ENCODE results near the gene STYXL1. TPM values are rescaled to one million over a fixed set of nuclear protein-coding genes. Genes with fewer than 3 reads are reported as not detected.

STYXL1 gene
- total and polyA plus RNA-seq, 2 experiments from 2014 or later, result 42.5 to 54.7 TPM

- TF ChIP-seq EZH2phosphoT487 (IDR thresholded peaks at IDR 0.05; ENCODE audit: insufficient read depth, low read depth) (no peak), EZH2 (IDR thresholded peaks at IDR 0.05; ENCODE audit: insufficient read depth, poor library complexity, severe bottlenecking) (no peak)
- in situ Hi-C loops (cut with MboI), result no loop called here
Observed at GRCh38 chr7:76047305-76047810, 442 bp downstream of the STYXL1 start.

GRCh38 chr7:76044375-76044865 is 3.4 kb downstream of the STYXL1 start:
- Histone ChIP-seq H3K4me3 (no peak overlapping the region), H3K27ac (no peak overlapping the region), H3K36me3 (ENCODE audit: low read depth) (no peaks in the 10 kb centered on the region), H3K9me3 (ENCODE audit: low read depth) (no peaks in the 10 kb centered on the region), H3K9me2 (ENCODE audit: insufficient read depth) (no peaks in the 10 kb centered on the region), H3K4me2 (ENCODE audit: unreplicated experiment) (no peak overlapping the region), H4K20me1 (ENCODE audit: insufficient read depth) (no peaks in the 10 kb centered on the region), H3F3A (ENCODE audit: insufficient read depth) (0 out of 2 replicates have a peak, but pooled peaks cover 16% of the 10 kb centered on the region), H3K27me3 (replicated peaks; ENCODE audit: insufficient read depth) (no peaks in the 10 kb centered on the region), H3K9ac (0 out of 2 replicates have a peak overlapping the region, but pooled peaks have one; percentile 10), H3K4me1 (ENCODE audit: insufficient read depth) (peaks cover 22% of the 10 kb centered on the region), H2AFZ (no peak overlapping the region), H3K79me2 (ENCODE audit: insufficient read depth) (peaks cover 89% of the 10 kb centered on the region)
- in situ Hi-C loops (cut with MboI), result no loop called here
- no peak for TF ChIP-seq EZH2phosphoT487 (IDR thresholded peaks at IDR 0.05; ENCODE audit: insufficient read depth, low read depth)
- no peak for DNase-seq
- WGBS, 2 experiments (ENCODE audit: low coverage in 1 of 2, low lambda C conversion rate in 2 of 2, missing lambda C conversion rate in 2 of 2), result 85 to 92% methylated on average over 7 of the region's 7 CpGs

More at GRCh38 chr7:76047305-76047810, 442 bp downstream of the STYXL1 start:
- Histone ChIP-seq H3K9me2 (ENCODE audit: insufficient read depth) (no peaks in the 10 kb centered on the region), H2AFZ (peak overlapping the region; percentile 82), H4K20me1 (ENCODE audit: insufficient read depth) (no peaks in the 10 kb centered on the region; the same call in 1 of the 2 replicates), H3K79me2 (ENCODE audit: insufficient read depth) (peaks cover 96% of the 10 kb centered on the region), H3K36me3 (ENCODE audit: low read depth) (no peaks in the 10 kb centered on the region), H3F3A (ENCODE audit: insufficient read depth) (0 out of 2 replicates have a peak, but pooled peaks cover 16% of the 10 kb centered on the region), H3K27ac (peak overlapping the region; percentile 97), H3K4me2 (ENCODE audit: unreplicated experiment) (peak overlapping the region; percentile 86), H3K4me1 (ENCODE audit: insufficient read depth) (peaks cover 23% of the 10 kb centered on the region), H3K9ac (peak overlapping the region; percentile 99), H3K4me3 (peak overlapping the region; percentile 95), H3K9me3 (ENCODE audit: low read depth) (no peaks in the 10 kb centered on the region), H3K27me3 (replicated peaks; ENCODE audit: insufficient read depth) (no peaks in the 10 kb centered on the region)
- peak; percentile 53 for DNase-seq
- 4 to 6% methylated on average over 16 to 21 of the region's 21 CpGs for WGBS, 2 experiments (ENCODE audit: low coverage in 1 of 2, low lambda C conversion rate in 2 of 2, missing lambda C conversion rate in 2 of 2)

- Histone ChIP-seq H3K9ac (no peak overlapping the region), H3K36me3 (ENCODE audit: low read depth) (no peaks in the 10 kb centered on the region), H3K79me2 (ENCODE audit: insufficient read depth) (peaks cover 60% of the 10 kb centered on the region), H3K4me3 (no peak overlapping the region), H3K27ac (no peak overlapping the region), H3K4me2 (ENCODE audit: unreplicated experiment) (no peak overlapping the region), H4K20me1 (ENCODE audit: insufficient read depth) (no peaks in the 10 kb centered on the region), H3K4me1 (ENCODE audit: insufficient read depth) (peaks cover 20% of the 10 kb centered on the region), H3K9me2 (ENCODE audit: insufficient read depth) (no peaks in the 10 kb centered on the region), H2AFZ (no peak overlapping the region), H3F3A (ENCODE audit: insufficient read depth) (peaks cover 16% of the 10 kb centered on the region; the same call in 1 of the 2 replicates), H3K27me3 (replicated peaks; ENCODE audit: insufficient read depth) (no peaks in the 10 kb centered on the region), H3K9me3 (ENCODE audit: low read depth) (no peaks in the 10 kb centered on the region)
- 72 to 81% methylated on average over 6 of the region's 6 CpGs for WGBS, 2 experiments (ENCODE audit: low coverage in 1 of 2, low lambda C conversion rate in 2 of 2, missing lambda C conversion rate in 2 of 2)
- in situ Hi-C loops (cut with MboI), result no loop called here
- TF ChIP-seq EZH2phosphoT487 (IDR thresholded peaks at IDR 0.05; ENCODE audit: insufficient read depth, low read depth) (no peak), EZH2 (IDR thresholded peaks at IDR 0.05; ENCODE audit: insufficient read depth, poor library complexity, severe bottlenecking) (no peak)
- DNase-seq, result no peak
Observed at GRCh38 chr7:76040126-76040525, 7.7 kb downstream of the STYXL1 start.

- TF ChIP-seq EZH2phosphoT487 (IDR thresholded peaks at IDR 0.05; ENCODE audit: insufficient read depth, low read depth) (no peak), EZH2 (IDR thresholded peaks at IDR 0.05; ENCODE audit: insufficient read depth, poor library complexity, severe bottlenecking) (no peak)
- H3K9me3 ChIP-seq (ENCODE audit: low read depth), result no peaks in the 10 kb centered on the region
- no peak overlapping the region for H3K9ac ChIP-seq
- H3K79me2 ChIP-seq (ENCODE audit: insufficient read depth), result peaks cover 39% of the 10 kb centered on the region
- peak overlapping the region; percentile 42 for H3K4me2 ChIP-seq (ENCODE audit: unreplicated experiment)
- peak overlapping the region; percentile 43 for H3K27ac ChIP-seq
- H3K4me3 ChIP-seq, result no peak overlapping the region
- in situ Hi-C loops (cut with MboI), result no loop called here
- no peaks in the 10 kb centered on the region for H3K36me3 ChIP-seq (ENCODE audit: low read depth)
- H4K20me1 ChIP-seq (ENCODE audit: insufficient read depth), result no peaks in the 10 kb centered on the region
- H3F3A ChIP-seq (ENCODE audit: insufficient read depth), result peaks cover 7% of the 10 kb centered on the region; the same call in 1 of the 2 replicates
- WGBS, 2 experiments (ENCODE audit: low coverage in 1 of 2, low lambda C conversion rate in 2 of 2, missing lambda C conversion rate in 2 of 2), result 8% methylated on average over 5 of the region's 5 CpGs
- H3K9me2 ChIP-seq (ENCODE audit: insufficient read depth), result no peaks in the 10 kb centered on the region
- peak; percentile 98 for DNase-seq
- no peaks in the 10 kb centered on the region for H3K27me3 ChIP-seq (replicated peaks; ENCODE audit: insufficient read depth)
- H3K4me1 ChIP-seq (ENCODE audit: insufficient read depth), result peaks cover 9% of the 10 kb centered on the region
- H2AFZ ChIP-seq, result no peak overlapping the region
Observed at GRCh38 chr7:76037310-76037709, 10.5 kb downstream of the STYXL1 start.

Measured in GM23248 (cell line).